Effector CD8-positive, alpha-beta T cell (primary cell): ENCODE data around the gene MAST3.

Experiments
- DNase-seq: peaks from one replicate; lab custom pipeline; 2025; lab: John Stamatoyannopoulos, UW

The MAST3 gene

GRCh38 chr19:18160493-18160970, 63.0 kb downstream of the MAST3 start:
- no peak for DNase-seq

GRCh38 chr19:18160971-18161635, 63.5 kb downstream of the MAST3 start:
- peak; percentile 80 for DNase-seq

- no peak for DNase-seq
Measured at GRCh38 chr19:18161636-18162002, 64.0 kb downstream of the MAST3 start.

- no peak for DNase-seq
Measured at GRCh38 chr19:18164072-18164471, 66.5 kb downstream of the MAST3 start.

GRCh38 chr19:18165794-18166544, 68.4 kb downstream of the MAST3 start:
- no peak for DNase-seq

GRCh38 chr19:18167011-18167410, 69.4 kb downstream of the MAST3 start:
- no peak for DNase-seq

GRCh38 chr19:18167975-18168645, 70.5 kb downstream of the MAST3 start:
- DNase-seq: peak; percentile 36

GRCh38 chr19:18168673-18169381, 71.2 kb downstream of the MAST3 start:
- no peak for DNase-seq

- no peak for DNase-seq
Measured at GRCh38 chr19:18170714-18171255, 73.2 kb downstream of the MAST3 start.

GRCh38 chr19:18171605-18172327, 74.2 kb downstream of the MAST3 start:
- no peak for DNase-seq

GRCh38 chr19:18172331-18173053, 74.9 kb downstream of the MAST3 start:
- no peak for DNase-seq

GRCh38 chr19:18173054-18173571, 75.5 kb downstream of the MAST3 start:
- no peak for DNase-seq

GRCh38 chr19:18173572-18174288, 76.2 kb downstream of the MAST3 start, which contains the start of gene IFI30:
TSS of gene IFI30 (plus strand) at chr19:18173813. CDS start at chr19:18173842, 29 bp downstream.
- peak; percentile 40 for DNase-seq

GRCh38 chr19:18174983-18175382, 77.4 kb downstream of the MAST3 start:
- no peak for DNase-seq

GRCh38 chr19:18176367-18177310, 79.1 kb downstream of the MAST3 start:
- DNase-seq: no peak

GRCh38 chr19:18179957-18180356, 82.4 kb downstream of the MAST3 start:
- no peak for DNase-seq

GRCh38 chr19:18183529-18183928, 86.0 kb downstream of the MAST3 start:
- DNase-seq: no peak

GRCh38 chr19:18185538-18185937, 88.0 kb downstream of the MAST3 start:
- DNase-seq: no peak
